ENCODE results near the gene FBXW12. TPM values are rescaled to one million over a fixed set of nuclear protein-coding genes. Genes with fewer than 3 reads are reported as not detected.

The FBXW12 gene
- polyA plus RNA-seq, 1 donor from 2014 or later: not detected

DNA sequence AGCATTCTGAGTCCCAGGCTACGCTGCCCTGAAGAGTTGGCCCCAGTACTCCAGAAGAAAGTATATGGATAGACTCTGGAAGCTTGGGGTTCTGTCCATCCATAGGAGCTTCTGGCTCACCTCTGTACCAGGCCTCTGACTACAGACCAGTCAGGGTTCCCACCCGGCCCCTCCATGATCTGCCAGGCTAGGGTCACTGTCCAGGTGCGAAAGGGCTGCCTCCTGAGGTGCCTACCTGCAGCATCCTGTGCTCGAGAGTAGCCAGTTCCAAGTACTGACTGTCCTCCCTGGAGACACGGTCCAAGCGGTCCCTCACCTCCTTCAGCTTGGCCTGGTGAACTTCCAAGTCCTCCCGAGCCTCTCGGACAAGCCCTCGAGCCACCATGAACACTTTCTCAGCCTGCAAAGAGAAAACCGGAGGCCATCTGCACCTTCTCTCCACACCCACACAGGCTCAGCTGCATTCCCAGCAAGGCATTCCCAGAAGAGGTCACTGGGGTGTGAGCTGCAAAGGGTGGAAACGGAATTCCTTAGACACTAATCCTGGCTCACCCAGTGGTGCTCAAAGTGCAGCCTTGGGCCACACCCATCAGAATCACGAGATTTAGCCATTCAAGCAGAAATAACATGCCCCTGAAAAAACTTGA, 61.6 kb downstream of the FBXW12 start:
- Histone ChIP-seq H2AFZ (ENCODE audit: low read depth, low read length) (no peak overlapping the region), H3K4me2 (ENCODE audit: low read length) (no peak overlapping the region), H3K9me3 (ENCODE audit: low read length) (no peaks in the 10 kb centered on the region), H3K9me2 (ENCODE audit: insufficient read depth, low read length) (no peaks in the 10 kb centered on the region), H3K79me2 (replicated peaks; ENCODE audit: insufficient read depth, low read length) (peaks cover 14% of the 10 kb centered on the region), H3F3A (ENCODE audit: insufficient read depth, low read length, poor library complexity, severe bottlenecking) (no peaks in the 10 kb centered on the region), H3K4me3 (ENCODE audit: low read length) (no peak overlapping the region), H3K27ac (ENCODE audit: low read length) (no peak overlapping the region), H4K20me1 (ENCODE audit: insufficient read depth) (no peaks in the 10 kb centered on the region), H3K27me3 (ENCODE audit: insufficient read depth, low read depth, low read length) (no peaks in the 10 kb centered on the region), H3K9ac (ENCODE audit: low read length) (no peak overlapping the region), H3K36me3 (ENCODE audit: insufficient read depth, low read length) (no peaks in the 10 kb centered on the region)
- no peak for TF ChIP-seq POLR2AphosphoS5 (IDR thresholded peaks at IDR 0.05)
- no peak for TF ChIP-seq EP300 (conservative IDR thresholded peaks at IDR 0.05; ENCODE audit: poor library complexity, severe bottlenecking)
- TF ChIP-seq, protein P1, sequence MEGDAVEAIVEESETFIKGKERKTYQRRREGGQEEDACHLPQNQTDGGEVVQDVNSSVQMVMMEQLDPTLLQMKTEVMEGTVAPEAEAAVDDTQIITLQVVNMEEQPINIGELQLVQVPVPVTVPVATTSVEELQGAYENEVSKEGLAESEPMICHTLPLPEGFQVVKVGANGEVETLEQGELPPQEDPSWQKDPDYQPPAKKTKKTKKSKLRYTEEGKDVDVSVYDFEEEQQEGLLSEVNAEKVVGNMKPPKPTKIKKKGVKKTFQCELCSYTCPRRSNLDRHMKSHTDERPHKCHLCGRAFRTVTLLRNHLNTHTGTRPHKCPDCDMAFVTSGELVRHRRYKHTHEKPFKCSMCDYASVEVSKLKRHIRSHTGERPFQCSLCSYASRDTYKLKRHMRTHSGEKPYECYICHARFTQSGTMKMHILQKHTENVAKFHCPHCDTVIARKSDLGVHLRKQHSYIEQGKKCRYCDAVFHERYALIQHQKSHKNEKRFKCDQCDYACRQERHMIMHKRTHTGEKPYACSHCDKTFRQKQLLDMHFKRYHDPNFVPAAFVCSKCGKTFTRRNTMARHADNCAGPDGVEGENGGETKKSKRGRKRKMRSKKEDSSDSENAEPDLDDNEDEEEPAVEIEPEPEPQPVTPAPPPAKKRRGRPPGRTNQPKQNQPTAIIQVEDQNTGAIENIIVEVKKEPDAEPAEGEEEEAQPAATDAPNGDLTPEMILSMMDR (IDR thresholded peaks at IDR 0.05; ENCODE audit: poor library complexity, severe bottlenecking): no peak
- TF ChIP-seq SMC3 (conservative IDR thresholded peaks at IDR 0.05; ENCODE audit: poor library complexity): no peak
- TF ChIP-seq MXI1 (conservative IDR thresholded peaks at IDR 0.05; ENCODE audit: poor library complexity, severe bottlenecking): no peak
- TF ChIP-seq RAD21 (conservative IDR thresholded peaks at IDR 0.05): no peak
- TF ChIP-seq, protein P2, sequence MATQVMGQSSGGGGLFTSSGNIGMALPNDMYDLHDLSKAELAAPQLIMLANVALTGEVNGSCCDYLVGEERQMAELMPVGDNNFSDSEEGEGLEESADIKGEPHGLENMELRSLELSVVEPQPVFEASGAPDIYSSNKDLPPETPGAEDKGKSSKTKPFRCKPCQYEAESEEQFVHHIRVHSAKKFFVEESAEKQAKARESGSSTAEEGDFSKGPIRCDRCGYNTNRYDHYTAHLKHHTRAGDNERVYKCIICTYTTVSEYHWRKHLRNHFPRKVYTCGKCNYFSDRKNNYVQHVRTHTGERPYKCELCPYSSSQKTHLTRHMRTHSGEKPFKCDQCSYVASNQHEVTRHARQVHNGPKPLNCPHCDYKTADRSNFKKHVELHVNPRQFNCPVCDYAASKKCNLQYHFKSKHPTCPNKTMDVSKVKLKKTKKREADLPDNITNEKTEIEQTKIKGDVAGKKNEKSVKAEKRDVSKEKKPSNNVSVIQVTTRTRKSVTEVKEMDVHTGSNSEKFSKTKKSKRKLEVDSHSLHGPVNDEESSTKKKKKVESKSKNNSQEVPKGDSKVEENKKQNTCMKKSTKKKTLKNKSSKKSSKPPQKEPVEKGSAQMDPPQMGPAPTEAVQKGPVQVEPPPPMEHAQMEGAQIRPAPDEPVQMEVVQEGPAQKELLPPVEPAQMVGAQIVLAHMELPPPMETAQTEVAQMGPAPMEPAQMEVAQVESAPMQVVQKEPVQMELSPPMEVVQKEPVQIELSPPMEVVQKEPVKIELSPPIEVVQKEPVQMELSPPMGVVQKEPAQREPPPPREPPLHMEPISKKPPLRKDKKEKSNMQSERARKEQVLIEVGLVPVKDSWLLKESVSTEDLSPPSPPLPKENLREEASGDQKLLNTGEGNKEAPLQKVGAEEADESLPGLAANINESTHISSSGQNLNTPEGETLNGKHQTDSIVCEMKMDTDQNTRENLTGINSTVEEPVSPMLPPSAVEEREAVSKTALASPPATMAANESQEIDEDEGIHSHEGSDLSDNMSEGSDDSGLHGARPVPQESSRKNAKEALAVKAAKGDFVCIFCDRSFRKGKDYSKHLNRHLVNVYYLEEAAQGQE (IDR thresholded peaks at IDR 0.05; ENCODE audit: borderline replicate concordance): no peak
- no peak for TF ChIP-seq TAF1 (IDR thresholded peaks at IDR 0.05; ENCODE audit: low read depth)
- no peak for TF ChIP-seq EZH2 (IDR thresholded peaks at IDR 0.05; ENCODE audit: borderline replicate concordance, insufficient read depth, low read length, poor library complexity, severe bottlenecking)

DNA sequence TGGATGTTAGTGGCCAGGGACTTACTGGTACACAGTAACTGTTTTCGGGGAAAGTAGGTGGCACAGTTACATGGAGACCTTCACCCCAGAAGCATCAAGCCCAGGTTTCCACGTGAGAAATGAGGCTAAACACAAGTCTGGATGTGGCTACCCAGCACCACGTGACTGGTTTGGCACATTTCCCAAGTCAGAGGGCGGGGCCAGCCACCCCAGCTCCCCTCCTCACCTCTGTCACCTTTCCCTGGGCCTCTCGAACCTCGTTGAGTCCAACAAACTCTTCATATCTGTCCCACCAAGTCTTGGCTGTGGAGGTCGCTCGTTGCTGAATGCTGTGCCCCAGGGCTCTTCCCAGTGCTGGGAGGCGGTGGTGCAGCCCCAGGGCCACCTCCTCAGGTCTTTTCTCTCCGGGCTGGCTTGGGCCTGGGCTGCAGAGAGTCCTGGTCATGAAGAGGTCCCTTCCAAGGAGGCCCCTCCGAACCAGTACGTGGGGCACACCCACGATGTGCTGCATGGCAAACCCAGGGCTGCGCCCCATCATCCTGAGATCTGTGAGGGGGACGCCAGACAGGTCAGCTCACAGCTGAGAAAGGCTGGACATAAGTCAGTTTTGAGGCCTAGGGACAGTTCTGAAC, 62.7 kb downstream of the FBXW12 start:
- H3K4me2 ChIP-seq (ENCODE audit: low read length): no peak overlapping the region
- no peaks in the 10 kb centered on the region for H3K9me2 ChIP-seq (ENCODE audit: insufficient read depth, low read length)
- no peaks in the 10 kb centered on the region for H3K36me3 ChIP-seq (ENCODE audit: insufficient read depth, low read length)
- no peaks in the 10 kb centered on the region for H3K9me3 ChIP-seq (ENCODE audit: low read length)
- no peaks in the 10 kb centered on the region for H4K20me1 ChIP-seq (ENCODE audit: insufficient read depth)
- no peak overlapping the region for H3K9ac ChIP-seq (ENCODE audit: low read length)
- no peak overlapping the region for H2AFZ ChIP-seq (ENCODE audit: low read depth, low read length)
- H3K79me2 ChIP-seq (replicated peaks; ENCODE audit: insufficient read depth, low read length): peaks cover 10% of the 10 kb centered on the region
- no peaks in the 10 kb centered on the region for H3F3A ChIP-seq (ENCODE audit: insufficient read depth, low read length, poor library complexity, severe bottlenecking)
- no peak overlapping the region for H3K27ac ChIP-seq (ENCODE audit: low read length)
- TF ChIP-seq POLR2AphosphoS5 (IDR thresholded peaks at IDR 0.05): no peak
- TF ChIP-seq, protein P2 (IDR thresholded peaks at IDR 0.05; ENCODE audit: borderline replicate concordance): no peak
- TF ChIP-seq SMC3 (conservative IDR thresholded peaks at IDR 0.05; ENCODE audit: poor library complexity): no peak
- no peak for TF ChIP-seq TAF1 (IDR thresholded peaks at IDR 0.05; ENCODE audit: low read depth)
- TF ChIP-seq MXI1 (conservative IDR thresholded peaks at IDR 0.05; ENCODE audit: poor library complexity, severe bottlenecking): no peak
- TF ChIP-seq RAD21 (conservative IDR thresholded peaks at IDR 0.05): no peak
- TF ChIP-seq EP300 (conservative IDR thresholded peaks at IDR 0.05; ENCODE audit: poor library complexity, severe bottlenecking): no peak
- TF ChIP-seq EZH2 (IDR thresholded peaks at IDR 0.05; ENCODE audit: borderline replicate concordance, insufficient read depth, low read length, poor library complexity, severe bottlenecking): no peak
- TF ChIP-seq, protein P1 (IDR thresholded peaks at IDR 0.05; ENCODE audit: poor library complexity, severe bottlenecking): no peak
- no peaks in the 10 kb centered on the region for H3K27me3 ChIP-seq (ENCODE audit: insufficient read depth, low read depth, low read length)
- H3K4me3 ChIP-seq (ENCODE audit: low read length): no peak overlapping the region
